Dedifferentiated amniotic fluid mesenchymal stem cell (primary cell): ENCODE data around the gene ARID3B.

Experiments used
- DNase-seq: peaks from one replicate; pipeline ENCODE4 v3.0.0-alpha.2; 2016; ENCODE audit errors: extremely low spot score

The ARID3B gene

DNA sequence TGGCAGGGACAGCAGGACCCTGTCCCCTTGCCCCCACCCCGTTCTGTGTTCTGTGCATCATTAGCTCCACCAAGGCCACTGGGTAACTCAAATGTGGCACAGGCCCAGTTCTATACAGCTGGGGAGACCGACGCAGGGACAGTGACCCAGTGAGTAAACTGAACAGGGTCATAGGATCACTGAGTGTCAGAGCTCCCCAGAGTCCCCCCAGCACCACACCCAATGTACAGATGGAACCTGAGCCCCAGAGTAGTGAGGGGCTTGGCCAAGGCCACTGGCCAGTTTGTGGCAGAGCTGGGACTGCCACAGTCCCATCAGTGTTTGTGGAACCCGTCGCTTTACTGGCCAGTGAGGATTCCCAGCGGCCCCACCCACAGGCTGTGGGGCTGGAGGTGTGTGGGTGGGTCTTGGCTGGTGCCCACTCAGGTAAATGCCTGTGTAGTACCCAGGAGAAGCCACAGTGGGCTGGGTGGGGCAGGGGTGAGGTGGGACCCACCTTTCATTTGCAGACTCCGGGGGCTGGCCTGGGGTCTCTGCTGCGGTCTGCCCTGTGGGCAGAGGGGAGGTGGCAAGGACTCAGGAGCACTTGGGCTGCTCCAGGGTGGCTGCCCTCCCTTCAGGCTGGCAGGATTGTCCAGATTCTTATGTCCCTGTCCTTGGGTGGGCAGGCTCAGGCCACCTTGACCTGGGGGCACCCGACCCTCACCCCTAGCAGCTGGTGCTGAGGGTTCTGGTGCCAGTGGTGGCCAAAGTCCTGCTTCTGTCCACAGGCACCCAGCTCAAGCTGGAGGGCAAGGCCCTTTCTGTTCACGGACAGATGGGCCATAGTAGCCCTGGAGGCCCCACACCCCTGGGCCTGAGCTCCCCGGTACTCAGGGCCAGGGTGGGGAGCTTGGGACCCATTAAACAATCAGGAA lies 63.0 kb downstream of the ARID3B start:
- no peak for DNase-seq

GRCh38 chr15:74604983-74605794 lies 64.2 kb downstream of the ARID3B start:
- no peak for DNase-seq

DNA sequence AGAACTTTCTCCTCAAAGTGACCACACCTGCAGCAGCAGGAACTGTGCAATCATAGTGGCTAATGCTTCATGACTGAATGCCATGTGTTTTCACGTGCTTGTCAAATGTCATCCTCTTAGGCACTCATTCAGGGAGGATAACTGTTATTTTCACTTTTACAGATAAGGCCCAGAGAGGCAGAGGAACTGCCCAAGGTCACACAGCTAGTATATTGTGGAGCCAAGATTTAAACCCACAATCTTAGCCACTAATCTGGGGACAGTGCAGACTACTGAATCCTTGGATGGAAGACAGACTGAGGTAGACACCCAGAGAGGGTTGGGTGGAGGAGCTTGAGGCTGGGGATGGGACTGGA lies 64.8 kb downstream of the ARID3B start:
- DNase-seq: no peak

DNA sequence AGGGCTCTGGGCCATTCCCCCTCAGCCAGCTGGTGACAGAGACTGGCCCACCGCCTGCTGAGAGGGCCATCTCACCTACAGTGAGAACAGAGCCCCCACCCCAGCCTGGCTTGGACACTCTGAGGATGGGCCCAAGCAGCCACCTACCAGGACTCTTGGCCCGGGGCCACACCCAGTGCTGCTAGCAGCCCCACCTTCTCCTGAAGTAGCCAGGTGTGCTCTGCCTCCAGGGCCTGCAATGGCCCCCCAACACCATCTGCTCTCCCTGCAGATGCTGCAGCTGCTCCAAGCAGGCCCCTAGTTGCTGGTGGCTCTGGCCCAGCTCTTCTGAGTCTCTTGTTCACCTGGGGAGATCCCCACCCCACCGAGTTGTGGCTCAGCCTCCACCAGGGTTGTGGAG lies 67.8 kb downstream of the ARID3B start:
- DNase-seq: no peak

- no peak for DNase-seq
Measured at GRCh38 chr15:74609938-74610301, 68.9 kb downstream of the ARID3B start.

DNA sequence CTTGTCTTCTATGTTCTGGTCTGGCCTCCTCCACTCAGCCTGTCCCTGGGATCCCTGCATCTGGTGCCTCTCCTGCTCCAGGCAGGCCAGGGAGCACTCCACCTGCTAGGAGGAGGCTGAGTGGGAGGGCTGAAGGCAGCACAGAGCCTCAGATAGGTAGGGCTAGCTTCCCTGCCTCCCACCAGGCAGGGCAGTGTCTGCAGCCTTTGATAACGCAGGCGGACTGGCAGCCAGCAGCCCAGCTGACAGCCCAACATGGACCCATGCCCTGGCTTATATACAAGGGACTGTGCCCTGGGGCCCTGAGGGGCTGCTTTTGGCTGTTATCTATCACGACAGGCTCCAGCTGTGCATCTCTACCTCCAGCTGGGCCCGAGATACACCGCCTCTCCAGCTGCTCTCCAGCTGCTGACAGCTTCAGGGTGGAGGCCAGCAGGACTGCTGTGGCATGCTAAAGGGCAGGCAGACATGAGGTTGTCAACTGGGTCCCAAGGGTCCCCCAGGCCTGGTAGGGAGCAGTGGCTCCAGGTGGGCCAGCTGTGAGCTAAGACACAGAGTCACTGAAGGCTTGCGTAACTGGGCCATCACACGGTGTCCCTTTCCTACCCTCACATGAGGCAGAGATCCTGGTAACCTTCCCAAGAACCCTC lies 69.4 kb downstream of the ARID3B start:
- DNase-seq: no peak

GRCh38 chr15:74611341-74611740 lies 70.3 kb downstream of the ARID3B start:
- no peak for DNase-seq

DNA sequence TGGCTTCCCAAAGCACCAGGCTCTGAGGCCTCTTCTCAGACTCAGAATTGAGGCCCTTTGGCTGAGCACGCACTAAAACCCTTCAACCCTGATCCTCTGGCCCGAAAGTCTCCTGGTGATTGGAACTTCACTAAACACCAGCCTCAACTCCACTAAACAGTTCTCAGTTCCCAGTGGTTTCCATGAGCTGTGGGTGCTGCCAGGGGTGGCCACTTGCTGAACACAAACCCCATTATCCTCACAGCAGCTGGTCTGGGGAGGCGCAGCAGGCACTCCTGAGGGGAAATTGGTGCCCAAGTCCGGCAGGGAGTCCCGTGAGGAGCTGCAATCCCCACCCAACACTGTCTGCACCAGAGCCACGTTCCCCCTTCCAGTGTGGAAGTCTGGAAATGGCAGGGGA lies 70.8 kb downstream of the ARID3B start:
- no peak for DNase-seq

DNA sequence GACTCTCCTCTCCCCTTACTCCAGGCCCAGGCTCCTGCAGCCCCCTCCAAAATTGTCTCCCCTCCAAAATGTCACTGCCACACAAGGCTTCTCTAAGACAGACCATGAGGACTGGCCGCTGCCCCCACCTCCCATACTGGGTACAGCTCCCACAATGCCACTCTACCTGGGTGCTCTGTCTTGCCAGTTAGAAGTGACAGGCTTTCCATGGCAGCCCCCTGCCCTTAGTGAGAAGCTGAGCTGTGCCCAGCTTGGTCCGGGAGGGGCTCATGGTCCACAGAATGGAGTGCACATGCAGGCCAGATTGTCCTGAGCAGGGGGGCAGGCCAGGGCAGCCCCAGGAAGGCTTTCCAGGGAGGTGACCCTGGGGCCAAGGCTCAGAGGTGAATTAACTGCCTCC lies 71.7 kb downstream of the ARID3B start:
- DNase-seq: no peak

DNA sequence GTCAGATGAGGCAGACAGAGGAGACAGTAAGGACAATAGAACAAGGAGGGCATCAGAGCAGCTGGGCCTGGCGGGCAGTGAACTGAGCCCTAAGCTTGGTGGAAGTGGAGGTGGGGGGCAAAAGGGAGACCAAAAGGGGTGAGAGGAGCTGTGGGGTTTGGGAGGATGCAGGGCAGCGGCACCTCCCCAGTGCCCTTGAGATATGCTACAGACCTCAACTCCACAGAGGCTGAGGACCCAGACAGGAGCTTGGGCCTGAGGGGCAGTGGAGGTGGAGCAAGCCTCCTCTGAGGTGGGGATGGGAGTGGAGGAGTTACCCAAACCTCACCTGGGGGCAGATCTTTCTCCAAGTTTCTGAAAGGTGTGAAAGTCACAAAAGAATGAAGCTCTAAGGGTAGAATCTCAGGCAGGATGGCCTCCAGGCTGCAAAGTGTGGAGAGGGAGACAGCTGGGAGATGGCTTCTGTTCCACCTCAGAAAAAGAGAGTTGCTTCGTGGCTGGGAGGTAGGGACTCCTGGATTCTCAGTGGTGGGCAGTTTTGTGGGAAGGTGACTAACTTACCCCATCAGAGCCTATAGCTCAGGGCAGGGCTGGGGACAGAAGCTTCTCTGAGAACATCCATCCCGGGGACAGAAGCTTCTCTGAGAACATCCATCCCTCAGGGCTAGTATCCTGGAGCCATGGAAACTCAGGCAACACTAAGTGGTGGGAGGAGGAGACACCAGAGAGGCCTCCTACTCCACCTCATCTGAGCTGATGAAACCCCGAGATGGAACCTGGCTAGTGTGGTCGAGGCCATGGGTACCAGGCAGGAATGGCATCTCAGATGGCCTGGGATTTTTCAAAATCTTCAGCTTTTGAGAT lies 72.3 kb downstream of the ARID3B start:
- no peak for DNase-seq

DNA sequence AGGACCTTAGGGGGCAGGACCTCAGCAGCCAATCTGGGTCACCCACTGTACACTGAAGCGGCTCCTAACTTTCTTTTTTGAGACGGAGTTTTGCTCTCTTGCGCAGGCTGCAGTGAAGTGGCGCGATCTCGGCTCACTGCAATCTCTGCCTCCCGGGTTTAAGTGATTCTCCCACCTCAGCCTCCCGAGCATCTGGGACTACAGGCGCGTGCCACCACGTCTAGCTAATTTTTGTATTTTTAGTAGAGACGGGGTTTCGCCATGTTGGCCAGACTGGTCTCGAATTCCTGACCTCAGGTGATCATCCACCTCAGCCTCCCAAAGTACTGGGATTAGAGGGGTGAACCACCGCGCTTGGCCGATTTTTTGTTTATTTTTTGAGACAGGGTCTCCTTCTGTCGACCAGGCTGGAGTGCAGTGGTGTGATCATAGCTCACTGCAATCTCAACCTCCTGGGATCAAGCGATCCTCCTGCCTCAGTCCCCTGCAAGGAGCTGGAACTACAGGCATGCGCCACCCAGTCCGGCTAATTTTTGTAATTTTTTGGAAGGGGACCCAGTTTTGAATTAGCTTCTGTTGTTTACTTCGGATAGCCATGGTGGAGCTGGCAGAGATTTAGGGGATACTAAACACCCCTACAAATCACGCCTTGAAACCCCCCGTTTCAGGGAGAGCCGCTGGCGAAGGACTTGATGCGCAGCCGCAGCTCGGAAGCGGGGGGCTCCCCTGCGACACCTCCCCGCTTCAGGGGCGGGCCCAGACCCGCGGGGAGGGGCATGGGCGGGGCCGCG lies 73.1 kb downstream of the ARID3B start:
- DNase-seq: peak; percentile 20

- DNase-seq: peak; percentile 52
Measured at GRCh38 chr15:74614744-74615507, 73.9 kb downstream of the ARID3B start.

GRCh38 chr15:74615508-74616365 lies 74.7 kb downstream of the ARID3B start, which contains the start of gene CLK3:
TSS of gene CLK3 (plus strand) at chr15:74615836. CDS start at chr15:74619197, 3,361 bp downstream.
- peak; percentile 86 for DNase-seq

- peak; percentile 31 for DNase-seq
Measured at GRCh38 chr15:74616366-74616939, 75.4 kb downstream of the ARID3B start.

DNA sequence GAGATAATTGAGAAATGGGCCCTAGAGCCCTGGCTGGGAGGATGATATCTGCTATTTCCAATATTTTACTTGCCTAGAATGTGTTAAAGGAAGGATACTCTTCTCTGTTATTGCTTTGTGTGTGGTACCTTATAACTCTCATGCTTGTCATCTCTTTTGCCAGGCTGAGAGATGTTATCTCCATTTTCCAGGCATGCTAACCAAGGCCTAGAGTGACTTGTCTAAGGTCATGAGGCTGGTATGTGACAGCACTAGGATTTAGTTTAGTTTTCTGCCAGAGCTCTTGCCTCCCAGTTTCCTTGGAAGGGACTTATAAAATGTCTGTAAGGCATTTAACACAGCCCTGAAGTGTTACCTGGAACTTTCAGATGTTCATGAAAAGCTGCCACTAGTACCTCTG lies 76.0 kb downstream of the ARID3B start:
- DNase-seq: no peak

DNA sequence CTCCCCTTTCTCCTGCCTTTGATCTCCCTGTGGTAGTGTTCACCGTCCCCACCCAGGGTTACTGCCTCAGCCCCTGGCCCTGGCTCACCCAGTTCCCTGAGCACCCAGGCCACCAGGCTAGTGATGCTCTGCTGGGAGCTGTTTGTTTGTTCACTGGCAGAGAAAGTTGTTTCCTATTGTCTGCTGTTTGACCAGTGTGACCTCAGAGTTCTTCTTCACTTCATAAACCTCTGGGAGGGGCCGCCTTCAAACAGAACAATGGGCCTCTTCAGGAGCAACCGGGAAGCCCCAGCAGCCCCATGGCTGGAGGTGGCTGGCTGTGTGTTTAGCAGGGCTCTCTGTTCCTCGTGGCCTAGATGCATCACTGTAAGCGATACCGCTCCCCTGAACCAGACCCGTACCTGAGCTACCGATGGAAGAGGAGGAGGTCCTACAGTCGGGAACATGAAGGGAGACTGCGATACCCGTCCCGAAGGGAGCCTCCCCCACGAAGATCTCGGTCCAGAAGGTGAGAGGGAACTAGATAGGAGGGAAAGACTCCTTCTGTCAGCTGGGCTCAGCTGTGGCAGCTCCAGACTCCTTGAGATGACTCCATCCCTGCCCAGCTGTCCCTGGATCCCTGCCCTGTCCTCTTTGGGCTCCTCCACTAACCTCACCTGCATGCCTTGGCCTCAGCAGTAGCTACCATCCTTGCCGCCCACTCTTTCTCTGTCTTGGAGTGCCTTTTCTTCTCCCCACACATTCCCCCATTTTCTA lies 78.0 kb downstream of the ARID3B start:
- no peak for DNase-seq

GRCh38 chr15:74619916-74620635 lies 79.1 kb downstream of the ARID3B start:
- no peak for DNase-seq
